ENCODE results near the gene RAB26. TPM values are rescaled to one million over a fixed set of nuclear protein-coding genes. Genes with fewer than 3 reads are reported as not detected.
A peak's percentile ranks its signal among the peaks of the same experiment; 100 is the strongest.
"Not testable (repeated sequence)": the region's sequence is repeated elsewhere in the genome, so short reads cannot be mapped to it uniquely, and the experiment has no call there.

RAB26 gene
- polyA plus RNA-seq, 1 experiment, result 3.6 TPM

DNA sequence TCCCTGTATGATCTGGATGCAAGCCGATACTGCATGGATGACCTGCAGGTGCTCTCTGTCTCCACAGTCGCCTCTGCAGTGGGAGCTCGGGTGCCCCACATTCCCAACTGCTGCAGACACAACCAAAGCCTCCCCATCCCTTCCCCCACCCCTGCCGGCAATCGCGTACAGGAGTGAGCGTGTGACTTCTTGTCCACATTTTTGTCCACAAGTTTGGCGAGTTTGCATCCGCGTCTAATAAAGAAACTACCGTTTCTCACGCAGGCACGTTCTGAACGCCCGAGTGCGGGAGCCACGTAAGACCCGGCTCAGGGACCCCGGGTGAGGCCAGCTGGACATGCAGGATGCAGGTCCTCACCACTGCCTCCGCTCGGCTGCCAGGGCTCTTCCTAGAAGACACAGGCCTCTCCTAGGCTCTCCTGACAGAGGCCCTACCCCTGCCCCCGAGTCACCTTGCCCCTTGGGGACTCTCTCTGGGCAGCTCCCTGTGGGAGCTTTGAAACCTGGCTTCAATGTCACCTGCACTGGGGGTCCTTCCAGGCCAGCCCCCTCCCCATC lies 18.5 kb upstream of the RAB26 start:
- H3K4me3 ChIP-seq (ENCODE audit: low read depth, low read length); CTCF ChIA-PET; H3K27me3 ChIP-seq (ENCODE audit: control insufficient read depth, insufficient read depth, low read length); DNase-seq (ENCODE audit: low read depth, low spot score); POLR2A ChIA-PET; H3K9me3 ChIP-seq (ENCODE audit: control insufficient read depth, insufficient read depth, low read length); H3K27ac ChIP-seq (ENCODE audit: low read depth, low read length): not testable (repeated sequence)

DNA sequence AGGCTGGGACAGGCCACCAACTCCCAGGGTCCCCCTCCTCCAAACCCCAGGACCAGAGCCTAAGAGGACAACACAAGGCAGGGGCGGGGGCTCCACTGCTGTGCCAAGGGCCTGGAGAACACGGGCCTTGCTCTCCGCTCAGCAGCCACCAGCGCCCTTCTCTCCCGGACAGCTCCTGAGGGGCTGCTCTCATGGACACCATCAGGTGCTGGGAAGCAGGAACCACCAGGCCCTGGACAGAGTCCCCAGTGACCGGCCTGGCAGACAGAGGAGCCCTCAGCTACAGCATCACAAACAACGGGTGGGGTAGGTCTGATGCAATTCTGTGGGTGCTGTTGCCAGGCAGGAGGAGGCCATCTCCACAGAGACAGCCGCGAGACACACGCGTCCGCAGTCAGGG lies 14.6 kb upstream of the RAB26 start:
- H3K9me3 ChIP-seq (ENCODE audit: control insufficient read depth, insufficient read depth, low read length); DNase-seq (ENCODE audit: low read depth, low spot score); CTCF ChIA-PET; H3K27ac ChIP-seq (ENCODE audit: low read depth, low read length); POLR2A ChIA-PET; H3K27me3 ChIP-seq (ENCODE audit: control insufficient read depth, insufficient read depth, low read length): not testable (repeated sequence)
- peak overlapping the region; percentile 36 for H3K4me3 ChIP-seq (ENCODE audit: low read depth, low read length)

- DNase-seq (ENCODE audit: low read depth, low spot score); H3K9me3 ChIP-seq (ENCODE audit: control insufficient read depth, insufficient read depth, low read length); H3K27ac ChIP-seq (ENCODE audit: low read depth, low read length); CTCF ChIA-PET; H3K27me3 ChIP-seq (ENCODE audit: control insufficient read depth, insufficient read depth, low read length); POLR2A ChIA-PET: not testable (repeated sequence)
- H3K4me3 ChIP-seq (ENCODE audit: low read depth, low read length), result peak overlapping the region; percentile 61
Measured at GRCh38 chr16:2135071-2135470, 13.4 kb upstream of the RAB26 start.

DNA sequence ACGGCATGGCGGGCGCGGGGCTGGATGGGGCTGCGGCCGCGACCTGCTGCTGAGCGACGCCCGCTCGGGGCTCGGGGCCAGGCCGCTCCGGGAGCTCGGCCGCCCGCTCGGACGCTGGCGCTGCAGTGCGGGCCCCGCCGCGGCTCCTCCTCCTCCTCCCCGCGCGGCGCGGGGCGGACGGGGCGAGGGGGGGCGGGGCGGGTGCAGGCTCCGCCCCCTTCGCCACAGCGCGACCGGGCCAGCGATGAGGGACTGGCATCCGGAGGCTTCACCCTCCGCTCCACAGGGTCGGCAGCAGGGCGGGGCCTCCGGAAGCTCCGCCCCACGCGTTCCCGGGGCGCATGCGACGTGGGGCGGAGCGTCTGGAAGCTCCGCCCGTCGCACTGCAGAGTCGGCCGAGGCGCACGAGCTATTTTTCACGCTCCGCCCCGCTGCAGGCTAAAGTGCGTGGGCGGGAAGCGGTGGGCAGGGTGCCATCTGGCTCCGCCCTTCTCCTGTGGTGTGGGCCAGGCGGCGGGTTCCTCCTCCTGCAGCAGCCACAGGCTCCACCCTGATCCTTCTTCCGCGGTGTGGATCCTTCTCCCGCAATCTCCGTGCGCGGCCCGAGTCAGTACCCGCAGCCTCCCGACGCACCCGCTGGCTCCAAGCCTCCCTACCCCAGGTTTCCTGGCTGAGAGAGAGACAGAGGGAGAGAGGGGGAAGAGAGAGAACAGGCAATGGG lies 12.5 kb upstream of the RAB26 start, which contains the start of gene PKD1:
Gene PKD1 (minus strand): TSS at position 129 of the 721 bp plus-strand sequence. CDS start 209 bp downstream, outside the sequence.
- DNase-seq (ENCODE audit: low read depth, low spot score), result peak; percentile 90
- ChIA-PET CTCF (interaction anchor here (0.5 to 1.5 kb wide), 2 partner anchors 10 to 132 kb away, joined by 3 to 9 read pairs; no protein-coding TSS in a partner anchor), POLR2A (interaction anchor here (1.0 to 1.1 kb wide), 2 partner anchors 19 to 171 kb away, joined by 7 to 8 read pairs; partner anchors contain the start of genes RPS2 and TRAF7)
- H3K9me3 ChIP-seq (ENCODE audit: control insufficient read depth, insufficient read depth, low read length); H3K27me3 ChIP-seq (ENCODE audit: control insufficient read depth, insufficient read depth, low read length); H3K27ac ChIP-seq (ENCODE audit: low read depth, low read length): not testable (repeated sequence)
- peak within 1 kb of the TSS; percentile 61 for H3K4me3 ChIP-seq (ENCODE audit: low read depth, low read length)

- no peaks in the 10 kb centered on the region; the same call in 1 of the 2 replicates for H3K9me3 ChIP-seq (ENCODE audit: control insufficient read depth, insufficient read depth, low read length)
- no peak for DNase-seq (ENCODE audit: low read depth, low spot score)
- ChIA-PET CTCF (no interaction called here), POLR2A (interaction anchor here (0.6 to 1.0 kb wide), 2 partner anchors 12 to 121 kb away, joined by 3 to 6 read pairs; partner anchors contain the start of gene TRAF7)
- H3K27ac ChIP-seq (ENCODE audit: low read depth, low read length), result no peak overlapping the region
- no peak overlapping the region for H3K4me3 ChIP-seq (ENCODE audit: low read depth, low read length)
- no peaks in the 10 kb centered on the region for H3K27me3 ChIP-seq (ENCODE audit: control insufficient read depth, insufficient read depth, low read length)
- no peak for TF ChIP-seq CTCF (IDR thresholded peaks at IDR 0.05; ENCODE audit: low read depth, low read length)
Measured at GRCh38 chr16:2142942-2143877, 5.2 kb upstream of the RAB26 start.

GRCh38 chr16:2143878-2144485 lies 4.4 kb upstream of the RAB26 start:
- POLR2A ChIA-PET, result interaction anchor here (0.6 to 1.0 kb wide), 2 partner anchors 11 to 121 kb away, joined by 3 to 6 read pairs; partner anchors contain the start of gene TRAF7
- CTCF ChIA-PET, result no interaction called here

More at GRCh38 chr16:2143878-2144485, 4.4 kb upstream of the RAB26 start:
- no peaks in the 10 kb centered on the region; the same call in 1 of the 2 replicates for H3K9me3 ChIP-seq (ENCODE audit: control insufficient read depth, insufficient read depth, low read length)
- H3K4me3 ChIP-seq (ENCODE audit: low read depth, low read length), result no peak overlapping the region
- no peak overlapping the region for H3K27ac ChIP-seq (ENCODE audit: low read depth, low read length)
- TF ChIP-seq CTCF (IDR thresholded peaks at IDR 0.05; ENCODE audit: low read depth, low read length), result no peak
- no peaks in the 10 kb centered on the region for H3K27me3 ChIP-seq (ENCODE audit: control insufficient read depth, insufficient read depth, low read length)
- no peak for DNase-seq (ENCODE audit: low read depth, low spot score)

All from AG04450 (cell line).